HG03039 (cell line): ENCODE data around the gene SEMA5A.

Experiments used
- ATAC-seq: cut with Tn5 transposase; IDR thresholded peaks from one replicate; pipeline ENCODE4 v1.9.1; 2021; ENCODE audit warnings: mild to moderate bottlenecking, moderate library complexity; ENCODE audit not compliant: unreplicated experiment

Gene SEMA5A

DNA sequence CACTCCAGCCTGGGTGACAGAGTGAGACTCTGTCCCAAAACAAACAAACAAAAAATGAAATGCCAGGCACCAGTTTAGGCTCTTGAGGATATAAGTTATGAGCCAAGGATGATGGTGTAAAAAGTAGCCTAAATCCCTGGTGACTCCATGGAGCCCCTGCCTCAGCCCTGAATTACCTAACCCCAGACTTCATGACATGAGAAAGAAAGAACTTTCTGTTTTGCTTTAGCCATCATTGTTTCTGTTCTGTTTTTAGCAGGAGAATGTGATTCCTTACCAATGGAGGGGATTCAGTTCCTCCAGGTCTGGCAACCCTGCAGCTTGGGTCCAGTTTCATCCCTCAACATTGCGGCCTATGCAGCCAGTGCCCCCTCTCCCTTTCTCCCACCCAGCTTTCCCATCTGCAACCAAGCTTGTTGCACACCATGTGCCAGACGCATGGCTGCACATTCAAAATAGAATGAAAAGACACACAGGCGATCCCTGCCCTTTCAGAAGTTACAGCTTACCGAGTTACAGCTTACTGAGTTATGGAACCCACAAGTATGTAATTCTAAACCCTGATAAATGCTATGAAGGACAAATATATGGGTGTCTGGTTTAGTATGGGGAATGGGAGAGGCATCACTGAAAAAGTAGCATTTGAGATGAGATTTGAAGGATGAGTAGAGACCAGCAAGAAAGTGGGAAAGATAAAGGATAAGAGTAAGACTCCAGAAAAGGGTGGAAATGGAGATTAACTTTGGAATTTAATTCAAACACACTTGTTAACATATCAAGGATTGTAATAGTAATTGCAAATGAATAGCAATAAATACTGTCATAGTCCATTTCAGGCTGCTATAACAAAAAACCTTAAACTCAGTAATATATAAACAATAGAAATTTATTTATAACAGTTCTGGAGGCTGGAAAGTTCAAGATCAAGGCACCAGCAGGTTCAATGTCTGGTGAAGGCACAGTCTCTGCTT lies 6.0 kb upstream of the SEMA5A start:
- ATAC-seq = no peak

DNA sequence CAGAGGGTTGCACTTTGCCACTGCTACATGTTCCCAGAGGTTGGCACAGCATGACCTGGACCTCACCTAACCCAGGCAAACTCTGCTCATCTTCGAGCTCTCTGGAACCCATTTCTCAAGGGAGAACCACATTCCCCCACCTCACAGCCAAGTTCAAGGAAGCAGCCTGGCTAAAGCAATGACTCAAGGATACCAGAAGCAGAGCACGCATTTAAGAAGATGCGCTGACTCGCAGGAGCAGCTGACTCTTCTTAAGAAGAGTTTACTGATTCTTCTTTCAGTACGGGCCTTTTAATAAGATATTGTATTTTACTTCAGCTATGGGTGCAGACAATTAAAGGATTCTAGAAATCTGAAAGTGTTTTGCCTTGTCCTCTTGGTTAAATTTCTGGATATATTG lies 4.1 kb upstream of the SEMA5A start:
- ATAC-seq = no peak

DNA sequence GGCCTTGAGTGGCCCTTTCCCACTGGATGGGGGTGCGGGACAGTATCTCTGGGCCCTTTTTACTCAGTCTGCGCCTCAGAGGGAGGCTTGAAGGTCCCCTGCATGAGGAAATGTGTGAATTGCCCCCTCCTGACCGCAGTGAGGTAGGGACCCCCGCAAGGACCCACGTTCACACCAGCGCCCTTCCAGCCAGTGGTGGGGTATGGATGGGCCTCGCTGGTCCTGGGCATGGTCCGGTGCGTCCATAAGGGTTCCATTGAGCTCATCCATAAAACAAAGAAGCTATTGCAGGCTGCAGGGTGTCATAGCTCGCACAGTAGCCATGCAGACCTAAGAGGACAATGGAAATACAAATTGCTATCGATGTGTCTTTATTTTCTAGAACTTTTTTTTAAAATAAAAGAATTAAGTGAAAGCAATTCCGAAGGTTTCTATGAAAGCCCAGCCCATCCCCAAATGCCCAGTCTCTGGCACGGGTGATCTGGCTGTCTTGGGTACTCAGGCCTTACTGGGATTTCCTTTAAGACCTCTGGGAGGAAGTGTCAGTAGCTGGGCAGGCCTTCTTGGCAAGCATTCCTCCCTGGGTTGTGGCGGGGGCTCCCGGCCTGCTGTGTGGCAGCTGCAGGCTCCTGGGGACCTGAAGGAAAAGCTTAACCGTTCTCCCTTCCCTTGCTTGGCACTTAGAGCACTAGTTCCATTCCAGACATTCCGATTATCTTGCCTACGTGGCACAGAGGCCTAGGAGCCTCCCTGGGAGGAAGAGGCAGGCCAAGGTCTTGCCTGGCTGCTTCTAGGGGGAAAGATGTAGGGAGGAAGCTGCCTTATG lies 1.5 kb upstream of the SEMA5A start:
- ATAC-seq = no peak

DNA sequence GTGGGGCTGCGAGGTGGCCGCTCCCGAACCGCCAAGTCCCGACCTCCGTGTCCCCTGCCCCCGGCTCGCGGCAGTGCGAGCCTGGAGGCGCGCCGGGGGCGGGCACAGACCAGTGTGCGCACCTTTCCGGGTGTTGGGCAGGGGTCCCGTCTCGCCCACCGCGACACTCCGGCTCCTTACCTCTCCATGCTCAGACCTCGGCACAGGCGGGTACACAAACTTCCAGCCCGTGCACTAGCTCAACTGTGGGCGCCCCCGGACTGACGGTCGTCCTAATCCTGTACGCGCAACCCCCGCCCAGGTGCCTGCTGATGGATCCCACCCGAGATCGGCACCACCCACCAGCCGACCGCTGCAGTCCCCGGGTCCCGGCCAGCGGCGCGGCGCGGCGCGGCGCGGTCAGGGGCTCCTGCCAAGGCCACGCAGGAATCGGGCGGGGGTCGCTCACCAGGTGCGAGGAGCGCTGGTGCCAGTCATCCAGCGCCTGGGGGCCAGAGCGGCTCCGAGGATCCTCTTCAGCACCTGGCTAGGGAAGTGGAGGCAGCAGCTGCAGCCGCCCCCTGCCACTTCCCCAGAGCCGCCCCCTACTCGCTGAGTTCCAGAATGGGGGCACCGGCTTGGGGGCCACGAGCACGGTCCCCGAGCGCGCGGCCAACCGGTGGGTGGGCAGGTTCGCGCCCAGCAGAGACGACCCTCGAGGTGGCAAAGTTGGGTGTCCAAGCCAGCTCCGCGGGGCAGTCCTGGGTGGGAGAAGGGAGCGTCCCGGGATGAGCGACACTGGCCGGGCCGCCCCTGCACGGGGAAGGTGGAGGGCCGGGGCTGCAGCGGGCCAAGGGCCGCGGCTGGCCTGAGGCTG lies 511 bp downstream of the SEMA5A start:
- no peak for ATAC-seq

DNA sequence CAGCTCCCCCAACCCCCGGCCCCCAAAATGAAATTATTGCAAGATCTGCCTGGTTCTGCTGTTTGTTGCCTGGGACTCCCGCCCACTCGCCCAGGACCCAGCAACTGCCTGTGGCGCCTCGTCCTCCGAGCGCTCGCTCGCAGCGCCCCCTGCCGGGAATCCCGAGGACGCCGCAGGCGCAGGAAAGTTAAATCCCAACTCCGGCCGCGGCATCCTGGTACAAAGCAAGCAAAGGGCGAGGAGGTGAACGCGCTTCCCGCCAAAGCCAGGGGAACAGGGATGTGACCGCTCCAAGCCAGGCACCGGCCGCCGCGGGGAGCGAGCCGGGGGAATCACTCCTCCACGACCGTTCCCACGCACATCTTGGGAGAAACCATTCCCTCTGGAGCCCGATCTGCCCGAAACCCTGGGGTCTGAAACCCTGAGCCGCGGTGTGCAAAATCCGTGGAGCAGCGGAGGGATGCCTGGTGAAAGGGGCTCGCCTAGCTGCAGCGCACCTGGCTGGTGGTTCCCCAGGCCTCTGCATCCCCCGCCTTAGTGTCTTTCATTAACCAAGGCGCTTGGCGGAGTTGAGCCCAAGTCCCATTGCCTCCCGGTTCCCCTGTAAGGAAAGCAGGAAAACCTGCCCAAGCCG lies 1.3 kb downstream of the SEMA5A start:
- no peak for ATAC-seq

DNA sequence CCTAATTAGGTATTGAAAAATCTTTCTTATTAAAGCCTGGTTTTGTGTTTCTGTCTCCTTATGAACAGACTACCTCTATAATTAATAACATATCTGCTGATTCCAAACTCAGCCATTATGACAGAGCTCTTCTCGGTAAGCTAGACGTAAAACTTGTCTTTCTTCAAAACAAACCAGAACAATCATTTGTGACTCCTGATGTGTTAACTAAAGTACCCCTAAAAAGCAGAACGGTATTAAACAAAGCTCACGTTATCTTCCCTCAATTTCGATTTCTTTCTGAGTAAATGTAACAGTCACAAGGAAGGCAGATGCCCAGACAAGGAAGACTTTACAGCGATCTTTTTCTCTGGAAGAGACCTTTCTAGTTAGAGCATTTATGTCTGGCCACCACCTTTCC lies 1.8 kb downstream of the SEMA5A start:
- no peak for ATAC-seq

DNA sequence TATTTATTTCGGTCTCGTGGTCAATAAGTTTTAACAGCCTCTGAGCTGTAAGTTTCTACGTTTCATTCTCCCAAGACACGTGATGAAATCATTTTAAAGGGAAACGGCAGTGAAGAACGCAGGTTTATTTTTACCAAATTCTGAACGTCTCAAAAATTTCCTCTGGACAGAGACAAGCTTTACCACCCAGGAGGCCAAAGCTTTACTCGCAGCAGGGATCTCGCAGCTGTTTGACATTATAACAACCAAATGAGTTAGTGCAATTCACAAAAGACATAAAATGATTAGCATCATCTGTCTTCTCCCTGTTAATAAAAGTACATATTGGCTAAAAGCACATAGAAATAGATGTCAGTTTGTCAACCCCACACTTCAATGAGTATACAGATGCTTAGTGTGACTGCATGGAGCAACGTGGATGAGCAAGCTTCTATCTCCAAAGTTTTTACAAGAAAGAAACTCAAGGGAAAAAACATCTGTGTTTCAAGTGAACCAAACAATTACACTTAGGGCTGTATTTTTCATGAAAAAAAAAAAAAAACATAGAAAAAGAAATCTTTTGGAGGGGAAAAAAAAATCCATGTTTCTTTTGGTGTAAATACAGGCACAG lies 2.5 kb downstream of the SEMA5A start:
- no peak for ATAC-seq

DNA sequence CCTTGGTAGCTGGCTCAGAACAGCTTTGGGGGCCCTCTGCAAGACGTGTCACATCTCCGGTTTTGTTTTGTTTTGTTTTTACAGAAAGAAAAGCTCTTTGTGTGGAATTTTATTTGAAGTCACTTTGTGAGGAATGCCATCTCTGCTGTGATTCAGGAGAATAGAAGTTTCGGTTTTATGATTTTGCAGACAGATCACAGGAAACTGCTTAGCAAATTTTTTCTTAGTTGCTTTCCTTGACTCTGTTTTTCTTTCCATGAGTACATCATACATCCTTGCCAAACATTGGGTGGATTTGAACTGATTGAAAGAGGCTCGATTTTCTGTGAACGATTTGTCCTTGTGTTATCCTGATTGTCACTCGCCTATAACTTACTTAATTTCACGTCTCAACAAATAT lies 5.1 kb downstream of the SEMA5A start:
- no peak for ATAC-seq

DNA sequence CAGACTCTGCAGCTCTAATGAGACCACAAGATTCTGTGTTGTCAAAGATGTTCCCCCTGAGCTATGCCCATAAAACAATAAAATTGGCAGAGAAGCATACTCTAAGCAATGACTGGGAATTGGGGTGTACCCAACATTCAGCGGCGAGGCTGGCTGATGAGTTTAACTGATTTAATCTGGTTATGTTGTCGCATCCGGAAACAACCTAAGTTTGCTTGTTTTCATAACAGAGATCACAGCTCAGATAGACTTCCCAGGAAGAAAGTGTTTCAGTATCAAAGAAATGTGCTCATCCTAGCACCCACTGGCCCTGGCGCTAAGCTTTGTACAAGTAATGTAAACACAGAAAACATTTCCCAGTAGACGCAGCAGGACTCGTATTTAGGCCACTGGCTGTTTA lies 7.4 kb downstream of the SEMA5A start:
- no peak for ATAC-seq

DNA sequence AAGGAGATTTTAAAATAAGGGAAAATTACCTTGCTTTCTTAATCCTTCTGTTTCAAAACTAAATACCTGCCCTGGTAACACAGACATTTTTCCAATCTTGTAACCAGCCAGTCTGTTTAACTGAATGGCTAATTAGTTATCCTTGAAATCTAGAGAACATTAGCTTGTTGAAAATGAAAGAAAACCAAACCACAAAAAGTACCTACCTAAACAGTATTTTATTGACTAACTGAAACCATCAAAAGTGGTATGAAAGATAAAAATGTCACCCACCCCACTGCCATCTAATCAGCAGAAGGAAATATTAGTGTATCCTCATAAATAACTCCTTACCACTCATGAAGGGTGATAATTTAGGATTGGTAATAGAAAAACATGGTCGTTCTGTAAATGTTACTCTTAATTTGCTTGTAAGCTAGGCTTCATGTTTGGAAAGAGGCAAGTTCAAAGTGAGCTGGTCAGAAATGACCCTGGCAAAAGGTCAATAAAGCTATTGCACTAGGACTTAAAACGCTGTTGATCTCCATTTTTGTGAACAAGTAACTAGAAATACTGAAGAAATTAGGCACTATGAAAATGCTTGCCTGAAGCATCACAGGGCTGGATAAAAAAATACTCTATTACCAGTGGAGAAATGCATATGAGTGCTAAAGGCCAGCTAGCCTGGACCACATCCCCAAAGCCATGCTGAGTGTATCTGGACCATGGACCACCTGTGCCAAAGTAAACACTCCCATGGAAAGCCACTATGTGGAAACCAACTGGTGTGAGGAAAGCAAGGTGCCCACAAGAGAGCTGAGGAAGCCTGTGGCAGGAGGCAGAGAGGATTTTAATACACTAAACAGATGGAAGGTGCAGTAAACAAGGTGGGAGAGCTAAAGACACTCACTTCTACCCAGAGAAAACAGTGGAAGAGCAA lies 8.4 kb downstream of the SEMA5A start:
- ATAC-seq = no peak

DNA sequence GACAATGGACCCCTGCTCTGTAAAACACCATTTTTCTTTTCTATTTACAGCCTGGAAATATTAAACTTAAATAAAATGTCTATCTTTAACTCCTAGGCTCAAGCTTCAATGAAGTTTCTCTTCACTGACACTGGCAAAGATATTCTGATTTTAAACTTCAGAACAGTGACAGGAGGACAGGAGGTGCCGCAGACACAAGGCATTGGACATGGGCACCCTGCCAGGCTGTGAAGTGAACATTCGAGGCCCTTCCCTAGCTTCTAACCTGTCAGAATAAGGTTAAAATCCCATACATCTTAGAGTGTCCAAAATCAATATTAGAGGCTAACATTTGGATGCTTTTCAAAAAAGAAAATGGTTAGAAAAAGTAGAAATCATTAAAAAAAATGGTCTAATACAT lies 9.2 kb downstream of the SEMA5A start:
- ATAC-seq = no peak

DNA sequence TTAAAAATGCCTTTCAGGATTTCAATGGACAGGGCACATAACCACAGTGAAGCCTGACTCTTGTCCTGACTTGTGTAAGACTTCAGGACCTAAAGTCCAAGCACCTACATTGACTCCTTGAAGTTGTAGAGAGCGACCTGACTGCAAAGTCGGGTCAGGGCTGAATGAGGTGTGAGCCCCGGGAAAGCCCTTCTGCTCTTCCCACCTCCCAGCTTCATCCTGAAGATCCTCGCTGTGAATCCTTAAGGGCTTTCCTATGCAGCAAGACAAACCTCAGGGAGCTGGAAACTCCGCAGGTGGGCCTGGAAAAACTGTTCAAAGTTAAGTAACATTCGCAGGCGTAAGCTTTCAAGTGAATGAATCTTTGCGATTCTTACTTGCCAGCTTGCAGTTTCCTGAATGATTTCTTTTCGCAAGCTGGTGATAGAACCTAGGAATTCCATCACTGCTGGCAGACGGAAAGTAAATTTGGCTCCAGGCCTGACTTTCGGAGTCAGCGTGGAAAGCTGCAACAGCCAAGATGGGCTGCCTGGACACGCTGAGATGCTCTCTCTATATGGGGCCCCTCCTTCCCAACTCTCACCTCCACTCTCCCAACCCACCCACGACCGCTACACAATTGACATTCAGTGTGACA lies 10.9 kb downstream of the SEMA5A start:
- no peak for ATAC-seq

DNA sequence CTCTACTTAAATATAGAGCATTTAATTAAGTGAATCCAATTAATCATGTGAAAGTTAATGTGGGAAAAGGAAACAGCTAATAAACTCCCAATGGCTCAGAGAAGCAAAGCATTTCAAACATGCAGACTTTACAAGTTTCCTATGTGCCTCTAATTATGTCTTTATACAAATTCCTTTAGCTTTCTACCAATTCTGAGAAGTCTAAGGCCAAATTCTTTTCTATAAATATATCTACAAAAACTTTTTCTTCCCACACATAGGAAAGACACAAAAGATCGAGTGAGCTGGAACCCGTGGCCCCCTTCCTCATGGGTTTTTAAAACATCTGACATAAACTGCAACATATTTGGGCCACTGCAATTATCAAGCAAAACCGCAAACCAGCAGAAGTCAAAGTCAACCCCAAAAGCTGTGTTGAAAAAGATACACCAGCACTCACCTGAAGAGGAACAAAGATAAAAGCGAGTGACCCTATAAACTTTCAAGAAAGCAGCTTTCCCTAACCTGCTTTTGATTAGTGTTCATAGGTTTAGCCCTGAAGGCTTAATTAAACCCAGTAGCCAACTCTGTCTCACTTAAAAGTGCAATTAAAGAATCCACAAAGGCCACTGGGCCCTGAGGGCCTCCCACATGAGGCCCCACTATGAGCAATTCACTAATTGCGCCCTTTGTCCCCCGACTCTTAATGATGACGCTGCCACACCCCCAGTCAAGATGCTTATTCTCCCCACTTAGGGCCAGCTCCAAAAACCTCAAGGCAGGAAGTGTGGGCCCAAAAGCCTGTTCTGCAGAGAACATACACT lies 12.1 kb downstream of the SEMA5A start:
- no peak for ATAC-seq

DNA sequence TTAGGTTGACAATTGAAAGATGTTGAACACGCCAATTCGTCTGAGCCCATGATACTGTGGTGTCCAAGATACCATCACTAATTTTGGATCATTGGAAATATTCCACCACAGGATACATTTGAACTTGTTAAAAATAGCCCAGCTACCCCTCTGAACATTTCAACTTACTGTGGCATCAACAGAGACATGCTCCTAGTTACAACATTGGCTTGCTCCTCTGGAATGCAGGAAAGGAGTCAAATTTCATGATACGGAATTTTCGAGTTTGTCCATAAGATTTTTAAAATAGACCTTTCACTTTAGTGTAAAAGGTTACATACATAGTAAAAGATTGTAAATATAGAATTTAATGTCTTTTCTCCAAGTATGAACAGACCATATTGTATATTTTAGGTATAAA lies 12.8 kb downstream of the SEMA5A start:
- no peak for ATAC-seq

DNA sequence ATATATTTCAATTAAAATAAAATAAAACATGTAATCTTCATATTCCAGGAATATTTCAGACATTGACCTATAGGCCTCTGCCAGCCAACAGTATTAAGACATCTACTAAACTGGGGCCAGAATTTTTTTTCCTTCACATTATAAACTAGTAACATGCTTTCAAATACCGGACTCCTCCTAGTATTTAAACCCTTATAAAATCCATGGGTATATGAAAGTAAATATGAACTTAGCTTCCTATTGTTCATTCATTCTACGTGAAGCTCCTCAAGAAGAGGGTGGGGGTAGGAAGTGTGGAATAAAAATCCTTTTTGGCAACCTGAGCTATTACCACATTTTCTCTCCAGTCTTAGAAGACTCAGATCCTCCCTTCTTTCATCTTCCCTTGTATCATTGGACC lies 16.4 kb downstream of the SEMA5A start:
- no peak for ATAC-seq

DNA sequence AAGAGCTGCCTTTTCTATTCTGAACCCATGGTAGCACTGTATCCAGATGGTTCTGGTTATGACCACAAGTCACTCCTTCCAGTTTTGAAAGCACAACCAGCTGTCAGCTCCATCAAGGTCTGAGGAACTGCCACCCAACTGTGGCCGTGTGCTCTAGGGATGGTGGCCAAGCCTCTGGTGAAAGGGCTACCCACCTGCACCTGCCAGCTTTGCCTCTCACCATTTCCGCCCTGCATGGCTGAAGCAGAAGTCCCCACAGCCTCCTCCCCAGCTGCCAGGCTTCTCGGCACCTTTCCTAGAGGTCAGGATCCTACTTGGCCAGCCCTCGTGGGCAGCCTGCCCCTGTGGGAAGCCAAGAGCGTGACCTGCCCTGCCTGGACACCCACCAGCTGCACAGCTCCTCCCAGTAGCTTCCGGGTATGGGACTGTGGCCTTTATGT lies 16.8 kb downstream of the SEMA5A start:
- peak; percentile 41 for ATAC-seq

DNA sequence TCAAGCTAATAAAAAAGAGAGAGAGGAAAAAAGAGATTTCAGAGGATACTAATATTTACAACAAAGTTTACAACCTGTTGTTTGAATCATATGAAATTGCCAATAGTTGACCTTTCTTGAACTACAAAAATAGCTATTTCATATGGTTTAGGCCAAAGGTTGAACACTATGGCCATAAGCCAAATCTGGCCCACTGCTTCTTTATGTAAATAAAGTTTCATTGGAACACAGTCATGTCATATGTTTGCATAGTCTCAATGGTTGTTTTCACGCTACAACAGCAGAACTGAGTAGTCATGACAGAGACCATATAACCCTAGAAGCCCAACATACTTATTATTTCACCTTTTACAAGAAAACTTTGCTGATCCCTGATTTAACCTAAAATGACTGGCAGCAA lies 20.9 kb downstream of the SEMA5A start:
- no peak for ATAC-seq
